Camera-type eye (tissue), 1 donor: Measurements from ENCODE around the gene CEP95. TPM values are rescaled to one million over a fixed set of nuclear protein-coding genes. Genes with fewer than 3 reads are reported as not detected.

ENCODE experiments used
- total RNA-seq: library from RNA; depleted of rRNA; stranded (reverse); fragments of >200 nt; gene quantifications from one replicate; pipeline ENCODE4 v1.2.3, GENCODE V29; 2014

Gene CEP95, protein sequence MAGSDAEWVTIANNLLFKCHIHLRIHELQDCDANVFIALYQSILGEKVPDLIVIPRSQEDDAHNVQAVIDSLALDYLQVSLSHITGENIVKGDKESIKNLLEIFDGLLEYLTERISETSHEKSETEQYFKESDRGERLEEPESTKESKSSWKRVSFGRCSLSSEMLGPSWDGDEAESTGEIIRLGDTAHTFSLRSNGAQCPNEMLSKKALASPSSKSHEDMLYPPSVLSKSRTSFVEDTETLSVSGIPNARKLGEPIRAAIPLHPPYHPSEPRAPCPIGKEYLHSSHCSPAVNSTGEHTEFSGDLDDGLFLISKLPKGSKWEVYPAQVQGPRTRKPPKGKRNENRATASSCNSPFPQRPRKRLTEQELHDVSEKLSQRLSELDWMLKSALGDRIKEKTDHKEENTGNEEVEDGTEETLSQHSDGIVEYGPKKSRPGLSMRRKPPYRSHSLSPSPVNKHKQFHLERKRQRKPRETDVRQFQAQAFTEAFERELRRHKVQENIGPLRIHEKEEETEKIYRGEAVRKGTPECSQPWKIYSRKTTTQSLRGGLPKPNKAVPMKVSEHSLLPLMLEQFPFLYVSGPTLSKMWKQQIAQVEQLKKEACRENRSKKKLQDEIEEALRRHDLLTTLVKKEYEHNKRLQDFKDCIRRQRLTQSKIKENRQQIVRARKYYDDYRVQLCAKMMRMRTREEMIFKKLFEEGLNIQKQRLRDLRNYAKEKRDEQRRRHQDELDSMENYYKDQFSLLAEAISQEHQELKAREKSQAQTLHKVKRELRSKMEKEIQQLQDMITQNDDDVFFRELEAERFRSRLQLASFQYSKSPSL
- total RNA-seq: 106 TPM

GRCh38 chr17:64506576-64507412, at the start of gene CEP95:
CEP95 (plus strand) TSS chr17:64506977; CDS start chr17:64507098, 121 bp downstream.

GRCh38 chr17:64496786-64497564, 9.8 kb upstream of the CEP95 start, which contains the start of gene POLG2:
POLG2 (minus strand) TSS chr17:64497054; CDS start chr17:64496968, 86 bp downstream.

GRCh38 chr17:64506201-64506575, 589 bp upstream of the CEP95 start, which contains the start of gene DDX5:
DDX5 (minus strand) TSS chr17:64506289; CDS start chr17:64506119, 170 bp downstream.

Other genes with a start within 250 kb of the CEP95 start
- 48.1 TPM for gene TEX2, start 243.7 kb upstream of the CEP95 start, total RNA-seq
- 61.3 TPM for gene PECAM1, start 116.1 kb upstream of the CEP95 start, total RNA-seq
- 2.0 TPM for gene MILR1, start 57.9 kb upstream of the CEP95 start, total RNA-seq
- gene POLG2, start 9.9 kb upstream of the CEP95 start, total RNA-seq: 20.2 TPM
- 644 TPM for gene DDX5, start 688 bp upstream of the CEP95 start, total RNA-seq
- gene SMURF2, start 155.3 kb downstream of the CEP95 start, total RNA-seq: 84.8 TPM